GM21423 (cell line): ENCODE data around the gene NOL6.
A peak's percentile ranks its signal among the peaks of the same experiment; 100 is the strongest.
"Not testable (repeated sequence)": the region's sequence is repeated elsewhere in the genome, so short reads cannot be mapped to it uniquely, and the experiment has no call there.

Source experiments
- ATAC-seq: cut with Tn5 transposase; IDR thresholded peaks from one replicate; pipeline ENCODE4 v1.9.1; 2021; ENCODE audit warnings: mild to moderate bottlenecking, moderate library complexity; ENCODE audit not compliant: unreplicated experiment

Gene NOL6

DNA sequence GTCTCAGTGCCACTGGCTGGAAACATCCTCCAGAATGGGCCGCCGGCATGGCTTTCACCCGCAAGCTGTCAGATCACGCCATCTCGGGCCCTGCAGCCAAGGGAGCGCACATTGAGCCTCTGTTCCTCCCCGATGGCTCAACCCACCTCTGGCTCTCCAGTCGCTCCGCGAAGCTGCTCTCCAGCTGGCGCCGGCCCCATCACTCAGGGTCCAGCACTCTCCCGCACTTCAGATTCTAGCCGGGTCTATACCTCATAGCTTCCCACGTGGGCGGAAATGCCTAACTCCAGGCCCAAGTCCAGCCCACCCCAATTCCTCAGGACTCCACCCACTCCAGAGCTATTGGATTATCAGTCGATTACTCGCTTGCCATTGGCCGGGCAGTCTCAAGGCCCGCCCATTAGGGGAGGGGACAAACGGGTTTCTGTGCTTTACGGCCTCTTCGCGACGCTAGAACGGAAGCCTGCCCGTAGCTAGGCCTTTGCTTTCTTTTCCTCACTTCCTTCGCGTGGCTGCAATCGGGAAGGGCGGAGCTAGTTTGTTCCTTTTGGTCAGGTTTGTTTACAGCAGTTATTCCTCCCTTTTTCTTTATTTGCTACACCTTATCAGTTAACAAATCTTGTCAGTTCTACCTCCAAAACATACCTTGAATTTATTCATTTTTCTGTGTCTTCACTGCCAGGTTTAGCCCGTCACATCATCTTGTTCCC lies at the start of gene NOL6:
Gene NOL6, minus strand, starts transcription at position 282 of the 710 bp plus-strand sequence. Its CDS starts 82 bp downstream, at position 200.
- peak; percentile 98 for ATAC-seq

GRCh38 chr9:33521861-33522260 lies 48.1 kb upstream of the NOL6 start:
- not testable (repeated sequence) for ATAC-seq

- ATAC-seq: not testable (repeated sequence)
Observed at GRCh38 chr9:33517934-33518577, 44.3 kb upstream of the NOL6 start.

DNA sequence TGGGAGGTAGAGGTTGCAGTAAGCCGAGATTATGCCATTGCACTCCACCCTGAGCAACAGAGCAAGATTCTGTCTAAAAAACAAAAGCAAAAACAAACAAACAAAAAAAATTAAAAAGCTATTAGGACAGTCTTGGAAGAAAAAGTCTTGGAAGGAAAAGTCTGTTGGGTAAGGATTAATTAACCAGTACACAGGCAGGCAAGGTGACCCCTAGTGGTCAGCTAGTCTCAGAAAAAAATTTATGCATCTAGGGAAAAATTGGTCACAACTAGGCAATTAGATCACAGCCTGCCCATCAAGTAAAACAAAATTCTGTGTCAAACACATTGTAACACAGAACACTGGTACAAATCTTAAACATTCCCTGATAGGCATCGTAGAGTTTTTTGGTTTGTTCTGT lies 43.6 kb upstream of the NOL6 start:
- ATAC-seq: no peak

DNA sequence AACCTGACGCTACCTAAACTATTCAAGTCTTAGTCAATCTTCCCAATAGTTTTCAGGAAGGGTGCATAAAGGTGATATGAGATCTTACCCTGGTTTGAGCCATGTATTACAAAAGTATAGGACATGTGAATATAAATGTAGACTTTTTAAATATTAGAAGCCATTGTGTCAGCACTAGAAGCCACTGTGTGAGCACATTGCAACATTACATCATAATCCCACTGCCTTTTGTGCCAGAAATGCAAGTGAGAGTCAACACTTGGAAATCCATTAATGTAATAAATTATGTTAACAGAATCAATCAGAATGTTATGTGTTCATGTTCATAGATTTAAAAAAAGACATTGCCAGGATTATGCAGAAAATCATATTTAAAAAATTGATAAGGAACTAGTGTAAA lies 42.7 kb upstream of the NOL6 start:
- ATAC-seq: not testable (repeated sequence)

- not testable (repeated sequence) for ATAC-seq
Observed at GRCh38 chr9:33515342-33515995, 41.7 kb upstream of the NOL6 start.

GRCh38 chr9:33512535-33512934 lies 38.8 kb upstream of the NOL6 start:
- not testable (repeated sequence) for ATAC-seq

DNA sequence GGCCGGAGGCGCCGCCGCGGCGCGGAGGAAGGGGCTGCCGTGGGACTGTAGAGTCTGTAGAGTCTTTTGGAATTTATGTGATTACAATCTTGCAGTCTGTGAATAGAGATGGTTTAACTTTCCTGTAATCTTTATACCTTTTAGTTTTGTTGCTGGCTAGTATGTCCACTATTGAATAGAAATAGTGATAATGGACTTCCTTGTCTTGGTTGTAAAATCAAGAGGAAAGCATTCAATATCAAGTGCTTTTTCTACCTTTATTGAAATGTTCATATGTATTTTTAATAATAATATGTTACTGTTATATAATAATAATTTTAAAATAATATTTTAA lies 37.4 kb upstream of the NOL6 start:
- ATAC-seq: not testable (repeated sequence)

DNA sequence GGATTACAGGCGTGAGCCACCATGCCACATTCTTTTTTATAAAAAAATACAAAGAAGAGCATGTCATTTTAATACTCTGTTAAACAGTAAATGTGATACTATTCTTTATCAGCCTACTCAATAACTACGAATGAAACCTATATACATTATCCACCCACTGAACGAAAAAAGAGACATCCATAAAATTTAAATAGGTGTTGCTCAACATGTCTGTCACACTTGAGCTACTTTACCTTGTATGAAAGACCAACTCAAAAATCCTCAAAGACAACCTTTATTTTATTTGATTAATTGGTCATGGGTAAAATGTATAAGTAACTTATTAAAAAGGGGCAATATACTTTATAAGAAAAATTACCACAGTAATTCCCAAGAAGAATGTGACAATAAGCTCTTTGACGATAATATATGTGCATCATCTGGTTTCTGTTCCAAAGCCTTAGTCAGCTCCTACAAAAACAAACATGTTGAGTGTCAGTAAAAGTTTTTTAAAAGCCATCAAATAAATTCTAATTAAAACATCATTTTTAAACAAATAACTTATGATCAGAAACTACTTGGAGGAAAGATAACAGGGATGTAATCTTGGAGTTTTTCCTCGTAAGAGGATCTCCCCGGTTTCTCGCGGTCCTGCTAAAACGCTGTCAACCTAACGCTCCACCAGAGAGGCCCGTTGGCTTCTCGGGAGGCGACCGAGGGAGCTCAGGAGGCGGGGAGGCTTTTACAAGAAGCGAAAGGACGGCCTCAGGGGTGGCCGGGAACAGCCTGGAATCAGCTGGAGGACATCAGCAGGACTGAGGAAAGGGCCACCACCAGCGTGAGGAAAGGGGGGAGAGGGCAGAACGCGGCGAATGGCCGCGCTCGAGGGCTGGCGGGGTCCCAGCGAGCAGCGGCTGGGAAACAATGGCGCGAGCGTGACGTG lies 36.8 kb upstream of the NOL6 start:
- ATAC-seq: no peak

- no peak for ATAC-seq
Observed at GRCh38 chr9:33506626-33507370, 33.1 kb upstream of the NOL6 start.

DNA sequence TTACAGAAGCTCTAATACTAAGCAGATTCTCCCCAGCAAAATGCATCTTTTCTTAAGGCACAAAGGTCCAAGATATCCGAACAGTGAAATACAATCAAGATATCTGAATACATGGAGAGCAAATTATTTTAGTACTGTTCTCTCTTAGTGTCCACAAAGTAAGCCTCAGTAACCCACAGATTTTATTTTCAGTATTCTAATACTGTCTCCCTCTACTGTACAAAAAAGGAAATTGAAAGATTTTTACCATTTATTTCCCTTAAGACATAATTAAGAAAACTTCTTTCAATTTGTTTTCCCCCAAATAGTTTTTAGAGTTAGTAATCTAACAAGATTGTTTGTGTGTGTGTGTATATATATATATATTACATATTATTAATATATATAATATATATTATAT lies 24.7 kb upstream of the NOL6 start:
- no peak for ATAC-seq

GRCh38 chr9:33493819-33494218 lies 20.1 kb upstream of the NOL6 start:
- not testable (repeated sequence) for ATAC-seq

DNA sequence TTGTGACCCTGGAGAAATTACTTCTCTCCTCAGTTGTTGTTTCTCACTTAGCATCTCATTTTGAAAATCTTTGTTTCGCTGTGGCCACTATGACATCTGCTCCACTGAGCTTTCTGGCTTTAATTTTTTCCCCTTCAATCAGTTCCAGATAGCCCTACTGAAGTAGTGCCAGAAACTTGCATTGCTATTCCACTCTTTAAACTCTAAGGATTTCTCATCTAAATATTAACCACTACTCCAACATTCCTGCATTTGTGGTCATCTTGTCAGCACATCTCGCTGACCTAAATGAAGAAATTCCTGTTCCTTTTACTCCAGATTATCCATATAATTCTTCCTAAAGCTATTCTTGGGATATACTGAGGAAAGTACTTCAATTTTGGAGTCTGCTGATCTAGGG lies 15.3 kb upstream of the NOL6 start:
- ATAC-seq: no peak

- ATAC-seq: not testable (repeated sequence)
Observed at GRCh38 chr9:33485312-33485711, 11.6 kb upstream of the NOL6 start.

GRCh38 chr9:33480976-33481375 lies 7.3 kb upstream of the NOL6 start:
- ATAC-seq: no peak

GRCh38 chr9:33480106-33480505 lies 6.4 kb upstream of the NOL6 start:
- no peak for ATAC-seq

GRCh38 chr9:33476503-33476902 lies 2.8 kb upstream of the NOL6 start:
- ATAC-seq: no peak

GRCh38 chr9:33475357-33475756 lies 1.6 kb upstream of the NOL6 start:
- ATAC-seq: no peak

DNA sequence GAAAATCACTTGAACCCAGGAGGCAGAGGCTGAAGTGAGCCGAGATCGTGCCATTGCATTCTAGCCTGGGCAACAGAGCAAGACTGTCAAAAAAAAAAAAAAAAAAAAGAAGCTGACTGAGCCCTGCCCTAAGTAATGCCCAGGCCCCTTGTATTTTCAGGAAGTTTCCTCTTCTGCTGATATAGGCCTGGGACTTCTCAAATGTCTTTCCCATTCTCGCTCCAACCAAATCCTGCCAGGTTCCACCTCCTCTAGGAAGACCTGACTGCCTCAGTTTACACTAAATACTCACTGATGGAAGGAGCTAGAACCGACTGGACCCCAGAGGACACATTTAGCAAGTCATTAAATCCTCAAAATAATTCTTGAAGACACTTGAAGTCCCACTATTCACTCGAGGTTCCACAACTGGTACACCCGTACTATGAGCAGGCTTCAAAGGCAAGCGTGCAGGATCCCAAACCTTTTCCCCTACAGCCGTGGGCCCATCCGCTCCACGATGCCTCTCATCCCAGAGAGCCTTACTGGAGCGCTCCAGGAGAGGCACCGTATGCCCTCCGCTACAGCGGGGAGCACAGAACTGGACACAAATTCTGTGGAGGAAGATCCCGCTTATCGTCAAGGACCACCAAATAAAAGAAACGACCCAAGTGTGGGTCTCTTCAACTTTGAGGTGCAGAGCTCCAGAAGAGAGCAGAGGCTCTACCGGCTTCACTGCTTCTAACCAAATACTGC lies 676 bp downstream of the NOL6 start:
- ATAC-seq: no peak
